Ishikawa (cell line): ENCODE data around the gene CHPT1.

Experiments
- FOXM1 ChIP-seq: IDR thresholded peaks from 2 replicates; pipeline ENCODE4 v1.6.1; 2012; ENCODE audit warnings: low read depth, borderline replicate concordance
- TCF12 ChIP-seq: IDR thresholded peaks from 2 replicates; pipeline ENCODE4 v1.6.1; 2012; ENCODE audit warnings: low read depth
- TEAD4 ChIP-seq: IDR thresholded peaks from 2 replicates; pipeline ENCODE4 v1.6.1; 2012

GRCh38 chr12:101740566-101740965 lies 43.1 kb downstream of the CHPT1 start:
- TF ChIP-seq TEAD4 (no peak), FOXM1 (no peak), TCF12 (no peak)
